Fibroblast of mammary gland (primary cell): ENCODE measurements around the gene APOC1.
A peak's percentile ranks its signal among the peaks of the same experiment; 100 is the strongest.
"Not testable (repeated sequence)": the region's sequence is repeated elsewhere in the genome, so short reads cannot be mapped to it uniquely, and the experiment has no call there.

Experiments
- DNase-seq: peaks from one replicate; pipeline ENCODE4 v3.0.0-alpha.2; 2010; ENCODE audit warnings: low read depth
- H3K4me3 ChIP-seq: 2 replicates; pipeline ENCODE4 v1.5.1; 2011; ENCODE audit warnings: low read depth, mild to moderate bottlenecking, low read length, moderate library complexity; ENCODE audit not compliant: control insufficient read depth
- TF ChIP-seq, protein P1 (sequence below): conservative IDR thresholded peaks from 2 replicates; pipeline ENCODE4 v1.5.1; 2011; ENCODE audit warnings: low read depth, low read length, inconsistent platforms; ENCODE audit not compliant: control insufficient read depth, insufficient read depth

The APOC1 gene

DNA sequence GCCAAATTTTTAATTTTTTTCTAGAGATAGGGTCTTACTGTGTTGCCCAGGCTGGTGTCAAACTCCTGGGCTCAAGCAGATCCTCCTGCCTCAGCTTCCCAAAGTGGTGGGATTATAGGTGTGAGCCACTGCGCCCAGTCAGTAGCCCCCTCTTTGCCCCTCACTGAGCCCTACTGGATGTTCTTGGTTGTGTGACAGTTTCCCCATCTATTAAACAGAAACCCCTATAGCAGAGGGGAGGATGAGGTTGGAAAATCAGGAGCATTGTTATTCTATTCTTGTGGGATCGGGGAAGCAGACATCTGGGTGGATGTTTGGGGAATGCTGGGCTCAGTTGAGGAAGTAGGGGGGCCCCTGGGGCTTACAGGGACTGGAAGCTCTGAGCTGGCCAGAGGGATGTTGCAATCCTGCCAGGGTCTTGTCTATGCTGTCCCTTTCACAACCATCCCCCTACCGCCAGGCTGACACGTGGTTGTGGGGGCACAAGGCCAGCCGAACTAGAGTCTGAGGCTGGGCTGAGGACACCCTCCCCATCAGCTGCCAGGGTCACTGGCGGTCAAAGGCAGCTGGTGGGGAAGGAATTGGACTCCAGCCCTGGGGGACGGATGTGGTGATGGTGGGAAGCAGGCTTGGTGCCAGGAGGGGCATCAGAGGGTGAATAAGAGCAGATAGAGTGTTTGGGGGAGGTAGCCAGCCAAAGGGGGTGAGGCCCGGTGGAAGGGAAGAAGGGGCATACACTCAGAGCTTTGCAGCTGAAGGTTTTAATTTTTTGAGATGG lies 10.9 kb downstream of the APOC1 start:
- H3K4me3 ChIP-seq, result no peak overlapping the region
- DNase-seq, result peak; percentile 84
- TF ChIP-seq, protein P1, sequence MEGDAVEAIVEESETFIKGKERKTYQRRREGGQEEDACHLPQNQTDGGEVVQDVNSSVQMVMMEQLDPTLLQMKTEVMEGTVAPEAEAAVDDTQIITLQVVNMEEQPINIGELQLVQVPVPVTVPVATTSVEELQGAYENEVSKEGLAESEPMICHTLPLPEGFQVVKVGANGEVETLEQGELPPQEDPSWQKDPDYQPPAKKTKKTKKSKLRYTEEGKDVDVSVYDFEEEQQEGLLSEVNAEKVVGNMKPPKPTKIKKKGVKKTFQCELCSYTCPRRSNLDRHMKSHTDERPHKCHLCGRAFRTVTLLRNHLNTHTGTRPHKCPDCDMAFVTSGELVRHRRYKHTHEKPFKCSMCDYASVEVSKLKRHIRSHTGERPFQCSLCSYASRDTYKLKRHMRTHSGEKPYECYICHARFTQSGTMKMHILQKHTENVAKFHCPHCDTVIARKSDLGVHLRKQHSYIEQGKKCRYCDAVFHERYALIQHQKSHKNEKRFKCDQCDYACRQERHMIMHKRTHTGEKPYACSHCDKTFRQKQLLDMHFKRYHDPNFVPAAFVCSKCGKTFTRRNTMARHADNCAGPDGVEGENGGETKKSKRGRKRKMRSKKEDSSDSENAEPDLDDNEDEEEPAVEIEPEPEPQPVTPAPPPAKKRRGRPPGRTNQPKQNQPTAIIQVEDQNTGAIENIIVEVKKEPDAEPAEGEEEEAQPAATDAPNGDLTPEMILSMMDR, result no peak

DNA sequence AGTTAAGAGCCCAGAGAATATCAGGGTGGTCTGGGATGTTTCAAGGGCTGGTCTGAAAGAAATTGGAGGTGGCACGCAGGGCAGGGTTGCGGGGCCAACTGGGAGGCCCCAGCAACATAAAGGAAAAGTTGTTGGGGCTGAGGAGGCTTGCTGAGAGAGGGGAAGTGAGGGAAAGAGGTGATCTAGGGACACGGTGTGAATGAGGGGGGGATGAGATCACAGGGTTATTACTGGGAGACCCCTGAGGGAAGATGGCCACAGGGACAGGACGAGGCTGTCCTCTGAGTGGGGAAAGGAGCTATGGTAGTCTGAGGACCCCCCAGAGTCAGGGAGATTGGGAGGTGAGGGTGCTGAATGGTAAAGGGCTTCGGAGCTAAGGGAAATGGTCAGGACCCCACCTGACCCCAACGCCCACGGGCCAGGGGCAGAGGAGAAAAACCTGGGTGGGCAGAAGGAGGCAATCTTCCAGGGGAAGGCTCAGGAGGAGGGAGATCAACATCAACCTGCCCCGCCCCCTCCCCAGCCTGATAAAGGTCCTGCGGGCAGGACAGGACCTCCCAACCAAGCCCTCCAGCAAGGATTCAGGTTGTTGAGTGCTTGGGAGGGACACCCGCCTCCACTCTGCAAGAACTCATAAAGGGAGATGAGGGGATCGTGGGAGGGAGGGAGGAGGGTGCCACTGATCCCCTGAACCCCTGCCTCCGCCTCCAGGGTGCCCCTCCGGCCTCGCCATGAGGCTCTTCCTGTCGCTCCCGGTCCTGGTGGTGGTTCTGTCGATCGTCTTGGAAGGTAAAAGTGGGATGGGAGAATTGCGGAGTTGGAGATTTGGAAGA lies 12.1 kb downstream of the APOC1 start:
- not testable (repeated sequence) for DNase-seq
- H3K4me3 ChIP-seq, result peak overlapping the region; percentile 22

DNA sequence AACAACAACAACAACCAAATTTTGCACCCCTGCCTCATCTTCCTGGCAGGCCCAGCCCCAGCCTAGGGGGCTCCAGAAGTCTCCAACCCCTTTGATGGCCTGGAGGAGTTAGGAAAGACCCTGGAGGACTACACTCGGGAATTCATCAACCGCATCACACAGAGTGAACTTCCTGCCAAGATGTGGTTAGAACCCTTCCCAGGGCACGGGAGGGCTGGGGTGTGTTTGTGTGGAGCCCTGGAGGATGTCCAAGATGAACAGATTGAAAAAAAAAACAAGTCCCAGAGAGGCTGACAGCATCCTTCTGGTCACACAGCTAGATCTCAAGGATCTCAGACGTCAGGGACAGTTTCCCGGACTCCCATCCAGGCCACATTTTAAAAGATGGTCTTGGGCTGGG lies 13.3 kb downstream of the APOC1 start:
- H3K4me3 ChIP-seq, result no peak overlapping the region
- peak; percentile 92 for DNase-seq
- TF ChIP-seq, protein P1, result no peak

DNA sequence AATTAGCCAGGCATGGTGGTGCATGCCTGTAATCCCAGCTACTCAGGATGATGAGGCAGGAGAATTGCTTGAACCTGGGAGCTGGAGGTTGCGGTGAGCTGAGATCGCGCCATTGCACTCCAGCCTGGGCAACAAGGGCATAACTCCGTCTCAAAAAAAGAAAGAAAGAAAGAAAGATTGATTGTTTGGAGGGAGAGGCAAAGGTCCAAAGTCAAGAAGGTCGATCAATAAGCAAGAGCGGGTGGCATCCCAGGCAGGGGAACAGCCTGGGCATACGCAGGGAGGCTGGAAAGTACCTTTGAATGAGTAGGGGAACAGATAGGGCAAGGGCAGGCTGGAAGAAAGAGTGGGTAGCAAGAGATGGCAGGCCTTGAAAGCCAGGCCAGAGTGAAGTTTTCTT lies 15.7 kb downstream of the APOC1 start:
- TF ChIP-seq, protein P1, result no peak
- DNase-seq, result no peak
- no peak overlapping the region for H3K4me3 ChIP-seq

DNA sequence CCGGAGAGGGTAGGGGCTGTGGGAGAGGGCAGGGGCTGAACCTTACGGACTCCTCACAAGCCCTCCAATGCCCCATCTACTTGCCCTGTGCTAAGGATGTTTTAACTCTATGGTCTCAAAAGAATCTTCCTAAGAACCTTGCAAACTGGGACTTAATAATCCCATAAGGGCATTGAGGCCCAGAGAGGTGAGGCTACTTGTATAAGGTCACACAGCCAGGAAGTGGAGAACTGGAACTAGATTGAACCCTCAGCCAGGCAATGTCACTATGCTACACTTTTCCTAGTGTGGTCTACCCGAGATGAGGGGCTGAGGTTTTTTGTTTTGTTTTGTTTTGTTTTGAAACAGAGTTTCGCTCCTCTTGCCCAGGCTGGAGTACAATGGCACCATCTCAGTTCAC lies 17.1 kb downstream of the APOC1 start:
- no peak overlapping the region for H3K4me3 ChIP-seq
- DNase-seq, result no peak
- TF ChIP-seq, protein P1, result no peak

DNA sequence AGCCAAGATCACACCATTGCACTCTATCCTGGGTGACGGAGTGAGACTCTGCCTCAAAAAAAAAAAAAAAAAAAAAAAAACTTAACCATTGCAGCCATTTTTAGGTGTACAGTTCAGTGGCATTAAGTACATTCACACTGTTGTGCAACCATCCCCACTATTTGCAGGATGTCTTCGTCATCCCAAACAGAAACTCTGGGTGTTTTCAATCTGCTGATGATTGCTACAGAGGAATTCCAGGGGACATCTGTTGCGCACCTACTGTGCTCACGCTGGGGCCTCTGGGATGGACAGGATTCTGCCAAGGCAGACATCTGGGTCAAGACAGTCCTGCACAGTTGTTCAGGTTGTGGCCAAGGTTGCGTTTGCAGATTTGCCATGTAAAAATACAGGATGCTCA lies 25.3 kb downstream of the APOC1 start:
- DNase-seq, result peak; percentile 30
- H3K4me3 ChIP-seq, result no peak overlapping the region
- TF ChIP-seq, protein P1, result no peak

DNA sequence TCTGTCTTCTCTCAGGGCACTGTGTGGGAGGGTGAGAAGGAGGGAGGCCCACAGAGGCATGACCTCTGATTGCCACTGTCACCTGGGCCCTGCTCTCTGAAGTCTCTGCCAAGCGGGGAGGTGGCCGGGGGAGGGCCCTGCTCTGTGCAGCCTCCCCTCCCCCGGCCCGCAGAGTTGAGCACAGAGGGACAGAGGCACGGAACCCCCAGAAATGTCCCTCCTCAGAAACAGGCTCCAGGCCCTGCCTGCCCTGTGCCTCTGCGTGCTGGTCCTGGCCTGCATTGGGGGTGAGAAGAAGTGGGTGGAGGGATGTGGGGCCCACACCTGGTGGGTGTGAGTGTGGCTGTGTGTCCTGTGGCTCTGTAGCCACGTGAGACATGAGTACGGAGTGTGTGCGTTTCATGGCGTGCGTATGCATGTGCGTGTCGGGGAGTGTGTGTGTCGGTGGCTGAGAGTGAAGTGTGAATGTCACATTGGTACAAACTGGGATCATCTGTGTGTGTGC lies 27.7 kb downstream of the APOC1 start, which contains the start of gene APOC4:
APOC4 (plus strand) TSS at position 171 of the 505 bp plus-strand sequence; CDS start at position 212, 41 bp downstream.
- no peak within 1 kb of the TSS for H3K4me3 ChIP-seq
- TF ChIP-seq, protein P1, result no peak
- no peak for DNase-seq
